ENCODE results near the gene PQBP1.

PQBP1 gene

DNA sequence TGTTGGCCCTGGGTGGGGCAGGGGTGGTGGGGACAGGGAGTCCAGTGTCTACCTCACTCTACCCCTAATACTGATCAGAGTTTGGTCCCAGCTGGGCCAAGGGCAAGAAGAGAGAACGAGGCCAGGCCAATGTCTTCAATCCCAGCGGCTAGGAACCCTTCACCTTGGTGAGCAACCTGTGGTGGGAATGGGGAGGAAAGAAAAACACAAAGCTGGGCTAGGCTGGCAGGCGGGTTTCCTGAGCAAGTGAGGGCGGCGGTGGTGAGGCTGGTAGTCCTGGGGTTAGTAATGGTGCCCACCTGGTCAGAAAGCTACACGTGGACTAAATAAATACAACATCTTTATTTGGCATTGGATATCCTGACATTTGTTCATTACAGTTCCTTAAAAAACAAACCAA lies 5.6 kb downstream of the PQBP1 start:
- Histone ChIP-seq H3K4me1 (ENCODE audit: insufficient read depth, low read length) (no peaks in the 10 kb centered on the region), H3K27ac (ENCODE audit: low read length) (no peak overlapping the region), H3K4me3 (ENCODE audit: low read length) (no peak overlapping the region), H3K9ac (ENCODE audit: low read depth, low read length) (no peak overlapping the region), H3K9me3 (ENCODE audit: insufficient read depth, low read depth, low read length) (no peaks in the 10 kb centered on the region), H3K27me3 (ENCODE audit: insufficient read depth, low read length) (no peaks in the 10 kb centered on the region), H3K36me3 (ENCODE audit: insufficient read depth, low read depth, low read length) (peaks cover 55% of the 10 kb centered on the region)

DNA sequence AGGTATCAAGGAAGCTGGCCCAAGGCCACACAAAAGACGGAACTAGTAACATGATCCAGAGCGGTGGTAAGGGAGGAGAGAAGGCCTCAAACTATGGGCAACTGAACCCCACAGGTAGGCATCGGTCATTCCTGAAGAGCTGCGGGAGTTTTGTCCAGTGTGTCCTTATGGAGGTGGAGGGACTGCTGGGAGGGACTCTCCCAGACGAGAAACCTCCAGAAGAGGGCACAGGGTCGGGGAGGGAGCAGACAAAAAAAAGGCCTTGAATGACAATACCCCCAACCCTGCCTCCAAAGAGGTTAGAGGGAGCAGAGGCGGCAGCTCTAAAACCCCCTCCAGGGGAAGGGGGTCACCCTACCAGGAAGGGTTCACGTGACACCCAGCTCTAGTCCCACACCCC lies 6.5 kb downstream of the PQBP1 start:
- Histone ChIP-seq H3K27me3 (ENCODE audit: insufficient read depth, low read length) (no peaks in the 10 kb centered on the region), H3K36me3 (ENCODE audit: insufficient read depth, low read depth, low read length) (peaks cover 54% of the 10 kb centered on the region), H3K9ac (ENCODE audit: low read depth, low read length) (no peak overlapping the region), H3K9me3 (ENCODE audit: insufficient read depth, low read depth, low read length) (no peaks in the 10 kb centered on the region), H3K4me3 (ENCODE audit: low read length) (no peak overlapping the region), H3K4me1 (ENCODE audit: insufficient read depth, low read length) (no peaks in the 10 kb centered on the region), H3K27ac (ENCODE audit: low read length) (no peak overlapping the region)

DNA sequence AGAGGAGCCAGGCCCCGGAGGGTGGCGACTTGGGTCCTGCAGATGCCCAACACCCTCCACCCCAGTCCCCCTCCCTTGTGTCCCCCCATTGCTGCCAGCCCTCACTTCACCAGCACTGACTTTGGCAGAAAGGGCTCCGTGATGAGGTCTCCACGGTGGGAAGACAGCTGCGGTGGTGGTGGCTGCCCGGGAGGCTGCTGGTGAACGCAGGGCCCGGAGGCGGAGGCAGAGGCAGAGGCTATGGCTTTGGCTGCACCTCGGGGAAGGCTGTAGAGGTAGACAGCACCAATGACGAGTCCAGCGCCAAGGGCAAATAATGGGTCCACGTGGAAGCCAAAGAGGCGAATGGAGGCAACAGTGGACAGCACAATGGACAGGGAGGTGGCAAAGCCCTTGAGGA lies 6.9 kb downstream of the PQBP1 start:
- no peak overlapping the region for H3K4me3 ChIP-seq (ENCODE audit: low read length)
- no peaks in the 10 kb centered on the region for H3K9me3 ChIP-seq (ENCODE audit: insufficient read depth, low read depth, low read length)
- H3K27me3 ChIP-seq (ENCODE audit: insufficient read depth, low read length), result no peaks in the 10 kb centered on the region
- H3K4me1 ChIP-seq (ENCODE audit: insufficient read depth, low read length), result no peaks in the 10 kb centered on the region
- H3K27ac ChIP-seq (ENCODE audit: low read length), result no peak overlapping the region
- H3K9ac ChIP-seq (ENCODE audit: low read depth, low read length), result no peak overlapping the region
- H3K36me3 ChIP-seq (ENCODE audit: insufficient read depth, low read depth, low read length), result peaks cover 49% of the 10 kb centered on the region

DNA sequence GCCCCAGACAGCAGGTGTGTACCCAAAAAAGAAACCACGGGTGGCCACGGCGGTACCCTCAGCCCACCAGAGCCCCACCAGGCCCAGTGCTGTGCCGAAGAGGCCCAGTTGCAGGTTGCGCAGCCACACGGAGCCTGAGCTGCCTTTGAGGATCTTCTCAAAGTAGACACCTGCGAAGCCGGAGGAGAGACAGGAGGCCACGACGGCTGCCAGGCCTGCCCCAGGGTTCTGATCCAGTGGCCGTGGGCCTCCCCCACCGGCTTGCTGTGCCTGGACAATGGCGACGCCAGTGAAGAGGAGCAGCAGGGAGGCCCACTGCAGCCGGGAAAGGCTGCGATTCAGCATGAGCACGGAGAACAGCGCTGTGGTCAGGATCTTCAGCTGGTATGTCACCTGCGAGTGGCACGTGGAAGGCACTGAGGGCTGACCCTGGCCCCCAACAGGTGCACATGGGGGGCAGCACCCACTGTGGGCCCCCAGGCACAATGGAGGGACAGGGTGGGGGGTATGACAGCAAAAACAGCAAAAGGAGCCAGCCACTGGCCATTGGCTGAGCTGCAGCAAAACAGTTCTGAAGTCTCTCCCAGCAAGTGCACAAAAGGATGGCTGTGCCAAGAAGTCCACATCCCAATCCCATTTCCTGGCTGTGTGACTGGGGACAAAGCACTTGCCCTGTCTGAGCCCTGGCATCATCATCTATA lies 7.5 kb downstream of the PQBP1 start:
- Histone ChIP-seq H3K27ac (ENCODE audit: low read length) (no peak overlapping the region), H3K27me3 (ENCODE audit: insufficient read depth, low read length) (no peaks in the 10 kb centered on the region), H3K9me3 (ENCODE audit: insufficient read depth, low read depth, low read length) (no peaks in the 10 kb centered on the region), H3K9ac (ENCODE audit: low read depth, low read length) (no peak overlapping the region), H3K4me3 (ENCODE audit: low read length) (no peak overlapping the region), H3K4me1 (ENCODE audit: insufficient read depth, low read length) (no peaks in the 10 kb centered on the region), H3K36me3 (ENCODE audit: insufficient read depth, low read depth, low read length) (peaks cover 48% of the 10 kb centered on the region)

DNA sequence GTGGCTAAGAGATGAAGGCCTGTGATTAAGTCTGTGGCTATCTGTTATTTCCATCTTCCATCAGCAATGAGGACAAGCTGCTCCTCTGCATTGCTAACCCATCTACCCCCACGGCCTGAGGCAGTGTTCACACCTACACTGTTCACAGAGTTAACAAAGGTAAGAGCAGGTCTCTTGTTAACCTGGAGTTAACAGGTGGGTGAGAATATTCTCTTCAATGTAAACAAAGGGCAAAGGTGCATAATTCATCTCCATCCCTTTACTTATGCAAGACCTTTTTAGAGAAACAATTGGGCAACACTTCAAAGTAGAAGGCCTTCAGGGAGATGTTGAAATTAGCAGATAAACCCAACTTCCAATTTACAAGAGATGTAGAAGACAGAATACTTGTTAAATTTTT lies 10.9 kb downstream of the PQBP1 start:
- no peak overlapping the region for H3K9ac ChIP-seq (ENCODE audit: low read depth, low read length)
- no peaks in the 10 kb centered on the region for H3K4me1 ChIP-seq (ENCODE audit: insufficient read depth, low read length)
- H3K4me3 ChIP-seq (ENCODE audit: low read length), result no peak overlapping the region
- H3K9me3 ChIP-seq (ENCODE audit: insufficient read depth, low read depth, low read length), result no peaks in the 10 kb centered on the region
- no peak overlapping the region for H3K27ac ChIP-seq (ENCODE audit: low read length)
- H3K36me3 ChIP-seq (ENCODE audit: insufficient read depth, low read depth, low read length), result peaks cover 28% of the 10 kb centered on the region
- no peaks in the 10 kb centered on the region for H3K27me3 ChIP-seq (ENCODE audit: insufficient read depth, low read length)

DNA sequence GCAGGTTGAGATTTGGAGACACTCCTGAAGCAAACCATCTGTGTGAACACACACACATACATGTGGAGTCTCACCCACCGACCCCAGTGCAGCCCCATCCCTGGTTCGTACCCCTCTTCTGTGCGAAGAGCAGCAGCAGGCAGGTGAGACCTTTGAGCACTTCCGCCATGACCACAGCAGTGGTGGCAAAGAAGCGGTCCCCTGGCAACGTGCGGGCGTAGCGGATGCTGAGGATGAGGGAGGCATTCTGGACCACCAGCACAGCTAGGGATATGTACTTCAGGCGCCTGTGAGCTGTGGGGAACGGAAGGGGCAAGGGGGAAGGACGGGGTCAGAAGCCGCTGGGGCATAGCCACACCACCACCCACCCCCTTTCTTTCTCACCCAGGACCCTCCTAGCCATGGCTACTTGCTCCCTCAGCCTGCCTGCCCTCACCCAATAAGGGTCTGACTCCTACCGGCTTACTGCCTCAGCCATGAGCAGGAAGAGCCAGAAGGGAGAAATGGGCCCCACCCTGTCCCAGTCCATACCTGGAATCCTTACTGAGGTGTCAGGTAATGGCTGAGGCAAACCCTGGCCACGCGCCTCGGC lies 12.1 kb downstream of the PQBP1 start:
- H3K4me1 ChIP-seq (ENCODE audit: insufficient read depth, low read length), result no peaks in the 10 kb centered on the region
- no peak overlapping the region for H3K9ac ChIP-seq (ENCODE audit: low read depth, low read length)
- no peak overlapping the region for H3K4me3 ChIP-seq (ENCODE audit: low read length)
- no peak overlapping the region for H3K27ac ChIP-seq (ENCODE audit: low read length)
- no peaks in the 10 kb centered on the region for H3K27me3 ChIP-seq (ENCODE audit: insufficient read depth, low read length)
- H3K36me3 ChIP-seq (ENCODE audit: insufficient read depth, low read depth, low read length), result peaks cover 34% of the 10 kb centered on the region
- H3K9me3 ChIP-seq (ENCODE audit: insufficient read depth, low read depth, low read length), result no peaks in the 10 kb centered on the region

DNA sequence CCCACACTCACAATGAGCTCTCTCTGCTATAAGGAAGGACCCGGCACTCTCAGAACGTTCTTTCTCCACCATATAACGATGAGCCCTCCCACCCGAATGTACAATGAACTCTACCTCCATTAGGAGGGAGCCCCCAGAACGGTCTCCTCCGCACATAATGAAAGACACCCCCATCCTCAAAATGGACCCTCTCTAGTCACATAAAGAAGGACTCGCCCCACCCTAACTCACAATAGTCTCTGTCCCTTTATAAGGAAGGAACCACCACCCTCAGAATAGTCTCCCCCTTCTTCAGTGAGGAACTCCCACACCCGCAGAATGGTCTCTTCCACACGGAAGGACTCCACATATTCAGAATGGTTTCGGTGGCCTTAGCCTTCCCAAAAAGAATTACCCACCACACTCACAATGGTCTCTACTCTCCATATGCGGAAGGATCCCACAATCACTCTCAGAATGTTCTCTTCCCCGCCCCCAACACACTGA lies 13.2 kb downstream of the PQBP1 start:
- peak overlapping the region; percentile 81 for H3K4me3 ChIP-seq (ENCODE audit: low read length)
- no peaks in the 10 kb centered on the region for H3K27me3 ChIP-seq (ENCODE audit: insufficient read depth, low read length)
- no peak overlapping the region for H3K27ac ChIP-seq (ENCODE audit: low read length)
- H3K9ac ChIP-seq (ENCODE audit: low read depth, low read length), result peak overlapping the region; percentile 82
- H3K36me3 ChIP-seq (ENCODE audit: insufficient read depth, low read depth, low read length), result peaks cover 41% of the 10 kb centered on the region
- H3K9me3 ChIP-seq (ENCODE audit: insufficient read depth, low read depth, low read length), result no peaks in the 10 kb centered on the region
- no peaks in the 10 kb centered on the region for H3K4me1 ChIP-seq (ENCODE audit: insufficient read depth, low read length)

DNA sequence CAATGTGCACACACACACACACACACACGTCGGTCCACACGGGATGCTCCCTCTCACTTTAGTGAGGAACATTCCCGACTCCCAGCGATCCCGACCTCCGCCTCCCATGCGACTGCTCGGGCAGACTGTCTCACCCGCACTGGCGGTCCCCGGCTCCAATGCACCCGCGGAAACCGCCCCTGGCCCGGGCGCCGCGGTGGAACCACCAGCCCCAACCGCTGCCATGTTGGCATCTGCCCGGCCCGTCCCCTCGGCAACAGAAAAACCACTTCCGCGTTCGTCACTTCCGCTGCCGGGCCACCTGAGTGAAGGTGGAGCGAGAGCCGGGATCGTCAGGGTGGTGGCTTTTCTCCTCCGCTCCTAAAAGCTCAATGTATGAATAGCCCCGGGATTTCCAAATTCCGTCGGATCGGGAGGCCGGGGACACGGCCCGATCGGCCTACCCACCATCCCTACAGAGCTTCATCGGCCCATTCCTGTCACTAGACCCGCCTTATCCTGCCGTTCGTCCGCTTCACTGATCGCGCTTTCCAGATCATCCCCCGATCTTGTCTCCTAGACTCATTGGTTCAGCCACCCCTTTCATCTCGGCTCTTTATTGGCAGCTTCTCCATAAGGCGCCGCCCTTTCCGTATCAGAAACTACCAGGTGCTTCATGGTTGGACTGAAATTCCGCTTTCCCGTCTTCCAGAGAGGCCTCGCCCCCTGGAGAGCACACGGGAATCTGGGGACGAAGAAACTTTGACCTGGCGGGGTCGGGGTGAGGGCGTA lies 13.9 kb downstream of the PQBP1 start, which contains the start of gene SLC35A2:
SLC35A2 (minus strand) TSS at position 235 of the 771 bp plus-strand sequence; CDS start at position 225, 10 bp downstream.
- peak within 1 kb of the TSS; percentile 81 for H3K4me3 ChIP-seq (ENCODE audit: low read length)
- no peaks in the 10 kb centered on the region for H3K27me3 ChIP-seq (ENCODE audit: insufficient read depth, low read length)
- H3K4me1 ChIP-seq (ENCODE audit: insufficient read depth, low read length), result no peaks in the 10 kb centered on the region
- no peak within 1 kb of the TSS for H3K27ac ChIP-seq (ENCODE audit: low read length)
- no peaks in the 10 kb centered on the region for H3K9me3 ChIP-seq (ENCODE audit: insufficient read depth, low read depth, low read length)
- H3K9ac ChIP-seq (ENCODE audit: low read depth, low read length), result peak within 1 kb of the TSS; percentile 82
- H3K36me3 ChIP-seq (ENCODE audit: insufficient read depth, low read depth, low read length), result peaks cover 39% of the 10 kb centered on the region

DNA sequence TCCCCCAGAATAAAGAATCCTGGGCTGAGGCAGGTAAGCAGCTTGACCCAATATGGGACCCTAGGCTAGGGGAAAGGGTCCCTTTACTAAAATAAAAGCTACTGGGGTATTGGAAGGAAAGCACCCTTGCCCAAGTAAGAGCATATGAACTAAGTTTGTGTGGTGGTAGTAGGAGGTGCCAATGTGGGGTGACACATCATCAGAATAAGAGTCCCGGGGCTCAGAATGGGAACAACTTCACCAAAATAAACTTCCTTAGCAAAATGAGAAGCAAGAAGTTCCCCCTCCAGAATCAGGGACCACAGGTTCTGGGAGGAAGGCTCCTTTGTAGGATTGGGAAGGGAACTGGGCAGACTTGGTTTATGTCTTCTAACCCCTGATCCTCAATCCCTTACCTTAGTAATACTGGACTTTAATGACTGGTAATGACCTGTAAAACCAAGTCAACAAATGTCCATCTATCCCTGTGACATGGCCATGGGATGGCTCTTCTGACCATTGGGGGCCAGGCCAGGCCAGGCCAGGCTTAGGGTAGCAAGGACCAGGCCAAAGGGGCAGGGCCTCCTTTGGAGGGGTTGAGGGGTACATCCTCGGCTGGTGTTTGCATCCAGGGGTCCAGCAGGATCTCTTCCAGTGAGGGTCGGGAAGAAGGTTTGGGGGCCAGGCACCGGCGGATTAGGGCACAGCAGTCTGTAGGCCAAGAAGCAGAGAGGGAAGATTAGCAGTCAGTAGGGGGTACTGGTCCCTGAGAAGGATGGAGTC lies 16.1 kb downstream of the PQBP1 start:
- H3K36me3 ChIP-seq (ENCODE audit: insufficient read depth, low read depth, low read length), result peaks cover 46% of the 10 kb centered on the region
- H3K27me3 ChIP-seq (ENCODE audit: insufficient read depth, low read length), result no peaks in the 10 kb centered on the region
- no peaks in the 10 kb centered on the region for H3K4me1 ChIP-seq (ENCODE audit: insufficient read depth, low read length)
- no peak overlapping the region for H3K9ac ChIP-seq (ENCODE audit: low read depth, low read length)
- no peaks in the 10 kb centered on the region for H3K9me3 ChIP-seq (ENCODE audit: insufficient read depth, low read depth, low read length)
- H3K27ac ChIP-seq (ENCODE audit: low read length), result no peak overlapping the region
- peak overlapping the region; percentile 22; the same call in 1 of the 2 replicates for H3K4me3 ChIP-seq (ENCODE audit: low read length)

DNA sequence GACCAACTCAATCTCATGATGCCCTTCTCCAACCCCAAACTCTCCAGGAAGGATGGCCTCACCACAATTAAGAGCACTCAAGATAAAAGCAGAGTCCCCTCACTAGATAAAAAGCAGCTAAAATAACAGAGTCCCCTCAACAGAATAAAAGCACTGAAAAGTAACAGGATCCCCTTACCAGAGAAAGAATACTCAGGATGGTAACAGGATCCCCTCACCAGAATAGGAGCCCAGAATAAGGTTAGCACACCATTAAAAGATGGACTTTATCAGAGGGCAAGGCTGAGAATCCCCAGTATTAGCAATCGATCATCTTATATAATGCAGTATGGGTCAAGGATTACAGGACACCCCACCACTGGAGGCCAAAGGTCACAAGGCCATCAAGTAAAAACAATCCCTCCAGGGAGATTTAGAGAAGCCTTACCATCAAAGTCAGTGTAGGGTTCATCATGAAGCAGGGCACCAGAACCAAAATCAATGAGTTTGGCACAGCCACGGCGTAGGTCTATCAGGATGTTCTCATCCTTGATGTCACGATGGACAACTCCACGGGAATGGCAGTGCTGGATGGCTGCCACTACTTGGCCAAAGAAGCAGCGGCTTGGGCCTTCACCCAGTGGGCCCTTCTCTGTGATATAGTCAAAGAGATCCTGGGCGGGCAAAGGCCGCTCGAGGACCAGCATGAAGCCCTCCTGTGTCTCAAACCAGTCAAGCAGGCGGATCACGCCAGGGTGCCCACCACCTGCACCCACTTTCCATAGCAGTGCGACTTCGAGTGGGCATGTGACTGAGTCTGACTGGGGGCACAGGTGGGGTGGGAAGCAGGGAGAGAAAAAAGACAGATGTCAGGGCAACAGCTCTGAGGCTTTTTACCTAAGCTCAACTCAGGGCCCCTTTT lies 17.1 kb downstream of the PQBP1 start:
- H3K9ac ChIP-seq (ENCODE audit: low read depth, low read length), result no peak overlapping the region
- H3K4me1 ChIP-seq (ENCODE audit: insufficient read depth, low read length), result peaks cover 2% of the 10 kb centered on the region; the same call in 1 of the 2 replicates
- peak overlapping the region; percentile 89; the same call in 1 of the 2 replicates for H3K4me3 ChIP-seq (ENCODE audit: low read length)
- peaks cover 46% of the 10 kb centered on the region for H3K36me3 ChIP-seq (ENCODE audit: insufficient read depth, low read depth, low read length)
- no peaks in the 10 kb centered on the region for H3K9me3 ChIP-seq (ENCODE audit: insufficient read depth, low read depth, low read length)
- no peak overlapping the region for H3K27ac ChIP-seq (ENCODE audit: low read length)
- H3K27me3 ChIP-seq (ENCODE audit: insufficient read depth, low read length), result no peaks in the 10 kb centered on the region
